ENCODE measurements around the gene PEX1.
"Not testable (repeated sequence)": the region's sequence is repeated elsewhere in the genome, so short reads cannot be mapped to it uniquely, and the experiment has no call there.

PEX1 gene

DNA sequence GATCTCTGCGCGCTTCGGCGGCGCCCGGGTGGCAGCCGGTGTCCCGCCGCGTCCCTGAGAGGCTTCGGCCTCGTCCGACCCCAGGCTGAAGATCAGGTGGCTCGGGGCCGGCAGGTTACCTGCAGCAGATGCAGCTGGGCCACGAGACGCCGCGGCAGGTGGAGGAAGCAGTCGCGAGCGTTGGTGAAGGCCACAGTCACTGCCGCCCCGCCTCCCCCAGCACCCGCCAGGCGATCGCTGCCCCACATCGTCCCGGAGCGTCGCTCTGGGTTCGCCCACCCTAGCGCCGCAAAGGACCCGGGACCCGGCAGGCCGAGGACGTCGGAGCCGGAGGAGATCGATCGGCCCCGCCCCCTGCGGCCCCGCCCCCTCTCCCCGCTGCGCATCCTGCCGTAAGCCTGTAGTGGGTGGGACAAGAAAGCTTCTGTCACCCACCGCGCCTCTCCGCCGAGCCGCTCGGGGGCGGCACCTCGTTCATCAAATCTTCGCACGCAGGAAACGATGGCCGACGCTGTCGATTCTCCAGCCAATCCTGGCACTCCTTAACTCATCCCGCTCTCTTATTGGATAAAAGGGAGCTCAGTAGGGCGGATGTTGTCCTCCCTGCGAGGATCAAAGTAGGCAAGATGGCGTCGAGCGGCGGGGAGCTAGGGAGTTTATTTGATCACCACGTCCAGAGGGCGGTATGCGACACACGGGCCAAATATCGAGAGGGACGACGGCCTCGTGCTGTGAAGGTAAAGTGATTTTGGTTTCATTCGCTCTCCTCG, at the start of gene PEX1, which contains the start of gene RBM48:
PEX1 (minus strand) TSS at position 333 of the 770 bp plus-strand sequence; CDS start at position 248, 85 bp downstream.
RBM48 (plus strand) TSS at position 608 of the 770 bp plus-strand sequence; CDS start at position 627, 19 bp downstream.
- DNase-seq: peak; percentile 97

DNA sequence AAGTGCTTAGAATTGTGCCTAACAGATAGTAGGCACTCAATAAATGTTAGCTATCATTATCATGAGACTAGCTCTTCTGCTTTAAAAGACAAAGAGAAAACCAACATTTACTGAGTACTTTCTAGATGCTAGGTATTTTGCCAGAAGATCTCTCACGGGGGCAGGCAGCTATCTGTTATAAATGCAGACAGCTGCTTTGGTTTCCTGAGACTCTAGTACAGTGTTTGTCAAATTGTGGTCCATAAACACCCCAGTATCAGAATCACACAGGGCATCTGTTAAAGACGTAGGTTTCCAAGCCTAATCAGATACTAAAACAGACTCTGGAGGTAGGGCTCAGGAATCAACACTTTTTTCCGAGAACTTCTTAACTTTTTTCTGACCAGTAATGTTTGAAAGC, 48.0 kb upstream of the PEX1 start:
- DNase-seq: no peak

DNA sequence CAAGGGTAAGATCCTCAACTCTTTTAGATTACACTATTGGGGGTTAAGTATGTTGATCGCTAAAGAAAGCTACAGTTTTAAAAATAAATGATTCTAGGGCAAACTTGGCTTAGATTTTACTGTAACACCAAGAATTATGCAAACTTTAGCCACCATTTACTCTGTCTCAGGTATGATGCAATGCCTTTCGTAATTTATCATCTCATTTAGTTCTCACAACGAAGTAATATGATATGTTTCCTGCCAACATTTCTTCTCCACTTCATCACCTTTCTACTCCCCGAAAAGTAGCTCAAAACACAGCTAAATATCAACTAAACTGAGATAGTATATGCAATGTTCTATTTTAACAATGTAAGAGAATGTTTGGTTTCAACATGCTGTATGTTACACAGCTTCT, 40.8 kb upstream of the PEX1 start:
- DNase-seq: no peak

DNA sequence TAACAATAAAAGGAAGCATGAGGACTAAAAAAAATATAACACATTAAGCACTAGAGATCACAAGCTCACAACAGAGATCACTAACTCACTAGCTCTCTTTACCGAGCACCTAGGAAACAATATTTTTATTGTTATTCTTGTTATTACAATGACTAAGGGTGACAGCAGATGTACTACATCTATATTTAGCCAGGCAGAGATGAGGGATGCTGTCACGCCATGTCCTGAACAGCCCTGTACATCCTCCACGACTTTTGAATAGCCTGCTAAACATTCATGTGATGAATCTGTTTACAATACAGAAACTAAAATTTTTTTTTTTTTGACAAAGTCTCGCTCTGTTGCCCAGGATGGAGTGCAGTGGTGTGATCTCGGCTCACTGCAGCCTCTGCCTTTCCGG, 39.1 kb upstream of the PEX1 start:
- no peak for DNase-seq

DNA sequence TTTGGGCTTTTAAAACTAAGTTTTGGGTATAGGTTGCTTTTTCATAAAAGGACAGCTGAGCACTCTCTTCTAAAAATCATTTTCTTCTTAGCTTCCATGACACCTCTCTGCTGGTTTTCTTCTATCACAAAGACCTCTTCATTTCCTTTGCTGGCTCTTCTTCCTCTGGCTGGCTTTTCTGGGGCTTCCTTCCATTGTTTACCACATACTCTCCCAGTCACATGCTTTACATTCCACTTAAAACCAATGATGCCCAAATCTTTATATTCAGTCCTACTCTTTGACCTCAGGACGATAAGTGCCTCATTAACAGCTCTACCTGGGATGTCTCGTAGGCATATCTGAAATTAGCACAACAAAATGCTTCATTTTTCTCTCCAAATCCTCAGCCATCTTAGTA, 35.0 kb upstream of the PEX1 start:
- no peak for DNase-seq

DNA sequence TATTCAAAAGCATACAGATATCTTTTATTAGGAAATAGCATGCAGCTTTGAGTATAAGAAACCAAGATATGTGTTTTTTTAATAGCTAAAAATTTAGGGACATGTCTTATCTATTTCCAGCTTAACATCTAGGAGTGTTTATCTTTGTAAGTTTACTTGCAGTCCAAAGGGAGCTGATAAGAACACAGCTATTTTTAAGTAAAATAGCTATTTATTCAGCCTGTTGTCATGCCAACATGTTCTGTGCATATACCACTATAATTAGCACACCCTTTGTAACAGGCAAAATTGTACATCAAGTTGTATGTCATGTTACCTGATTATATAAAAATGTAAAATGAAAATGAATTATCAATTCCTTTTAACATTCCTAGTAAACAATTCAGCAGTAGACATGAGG, 32.3 kb upstream of the PEX1 start:
- DNase-seq: no peak

DNA sequence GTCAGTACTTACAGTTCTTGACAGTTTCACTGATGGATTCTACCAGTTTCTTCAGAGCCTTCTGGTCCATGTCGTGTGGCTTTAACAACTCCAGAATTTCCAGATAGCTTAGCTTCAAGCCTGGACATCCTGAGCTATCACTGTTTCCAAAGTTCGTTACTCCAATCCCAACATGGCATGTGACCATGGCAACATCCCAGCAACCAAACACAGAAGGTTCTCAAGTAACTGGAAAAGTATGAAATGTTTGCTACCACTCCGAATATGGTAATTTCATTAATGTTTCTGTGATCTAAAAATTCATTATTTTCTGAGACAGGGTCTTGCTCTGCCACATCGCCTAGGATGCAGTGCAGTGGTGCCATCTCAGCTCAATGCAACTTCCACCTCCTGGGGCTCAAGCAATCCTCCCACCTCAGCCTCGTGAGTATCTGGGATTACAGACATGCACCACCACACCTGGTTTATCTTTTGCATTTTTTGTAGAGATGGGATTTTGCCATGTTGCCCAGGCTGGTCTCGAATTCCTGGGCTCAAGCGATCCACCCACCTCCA, 29.6 kb upstream of the PEX1 start:
- no peak for DNase-seq

DNA sequence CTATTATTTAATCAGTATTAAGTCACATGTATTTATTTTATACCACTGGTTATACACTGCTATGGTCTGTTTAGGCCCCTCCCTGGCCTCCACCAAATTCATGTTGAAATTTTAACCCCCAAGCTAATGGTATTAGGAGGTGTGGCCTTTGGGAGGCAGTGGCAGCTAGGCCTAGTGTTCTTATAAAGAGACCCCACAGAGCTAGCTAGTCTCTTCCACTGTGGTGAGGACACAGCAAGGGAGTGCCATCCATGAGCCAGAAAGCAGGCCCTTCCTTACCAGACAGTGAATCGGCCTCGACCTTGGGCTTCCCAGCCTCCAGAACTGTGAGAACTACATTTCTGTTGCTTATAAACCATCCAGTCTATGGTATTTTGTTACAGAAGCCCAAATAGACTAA, 28.9 kb upstream of the PEX1 start:
- no peak for DNase-seq

DNA sequence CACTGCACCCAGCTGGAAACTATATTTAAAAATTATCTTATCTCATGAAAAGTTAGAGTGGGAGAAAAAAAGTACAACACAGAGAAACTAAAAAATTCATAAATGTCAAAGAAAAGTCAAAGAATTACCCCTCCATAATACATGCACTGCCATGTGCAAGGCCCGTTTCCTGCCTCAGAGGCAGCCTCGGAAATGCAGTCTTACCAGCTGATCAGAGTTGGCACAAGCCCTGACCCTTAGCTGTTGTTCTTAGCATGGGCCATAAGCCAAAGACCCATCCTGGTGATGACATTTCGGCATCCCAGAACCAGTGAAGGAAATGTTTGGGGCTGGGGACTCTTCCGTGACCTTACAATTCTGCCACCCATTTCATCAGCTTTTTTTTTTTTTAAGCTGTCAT, 21.9 kb upstream of the PEX1 start:
- no peak for DNase-seq

DNA sequence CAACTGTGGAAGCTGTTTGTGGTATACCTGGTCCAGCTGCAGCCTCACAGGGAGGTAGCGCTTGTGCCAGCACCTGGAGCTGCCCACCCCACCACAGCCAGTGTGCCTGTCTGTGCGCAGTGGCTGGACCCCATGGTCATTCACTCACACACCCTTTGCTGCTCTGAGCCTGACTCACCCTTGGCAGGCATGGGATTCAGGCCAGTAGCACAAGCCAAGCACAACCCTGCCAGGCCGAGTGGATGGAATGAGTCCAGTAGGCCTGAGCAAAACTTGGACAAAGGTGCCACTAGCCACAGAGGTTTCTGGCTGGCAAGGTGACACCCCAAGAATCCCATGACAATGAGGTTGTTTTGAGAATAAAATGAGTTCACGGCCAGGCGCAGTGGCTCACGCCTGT, 19.3 kb upstream of the PEX1 start:
- no peak for DNase-seq

DNA sequence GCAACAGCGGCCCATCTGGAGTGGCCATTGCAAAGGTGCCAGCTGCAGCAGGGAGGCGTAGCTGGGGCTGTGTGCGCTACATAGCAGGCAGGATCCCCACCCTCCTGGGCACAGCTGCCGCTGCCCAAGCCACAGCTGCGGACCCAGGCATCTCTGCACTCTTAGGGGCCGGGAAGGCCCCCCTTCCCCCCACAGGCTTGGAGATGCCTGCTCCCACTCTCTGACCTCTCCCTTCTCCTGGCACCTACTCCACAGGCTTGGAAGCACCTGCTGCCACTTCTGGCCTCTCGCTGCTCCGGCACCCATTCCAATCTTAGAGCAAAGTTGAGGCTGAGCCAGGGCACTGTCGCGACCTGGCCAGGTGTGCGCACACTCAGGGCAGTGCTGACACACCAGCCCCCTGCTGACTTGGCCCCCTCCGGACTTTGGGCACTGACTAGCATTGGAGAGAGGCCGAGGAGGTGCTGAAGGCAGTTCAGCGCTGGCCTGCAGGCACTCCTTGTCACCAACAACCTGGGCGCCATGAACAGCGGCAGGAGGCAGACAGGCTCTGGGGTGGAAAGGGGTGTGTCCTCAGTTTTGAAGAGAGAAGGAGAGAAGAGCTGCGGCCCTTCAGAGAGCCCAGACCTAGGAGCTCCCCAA, 18.7 kb upstream of the PEX1 start:
- no peak for DNase-seq

DNA sequence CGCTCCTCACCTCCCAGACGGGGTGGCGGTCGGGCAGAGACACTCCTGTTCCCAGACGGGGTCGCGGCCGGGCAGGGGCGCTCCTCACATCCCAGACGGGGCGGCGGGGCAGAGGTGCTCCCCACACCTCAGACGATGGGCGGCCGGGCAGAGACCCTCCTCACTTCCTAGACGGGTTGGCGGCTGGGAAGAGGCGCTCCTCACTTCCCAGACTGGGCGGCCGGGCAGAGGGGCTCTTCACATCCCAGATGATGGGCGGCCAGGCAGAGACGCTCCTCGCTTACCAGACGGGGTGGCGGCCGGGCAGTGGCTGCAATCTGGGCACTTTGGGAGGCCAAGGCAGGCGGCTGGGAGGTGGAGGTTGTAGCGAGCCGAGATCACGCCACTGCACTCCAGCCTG, 16.8 kb upstream of the PEX1 start:
- not testable (repeated sequence) for DNase-seq

DNA sequence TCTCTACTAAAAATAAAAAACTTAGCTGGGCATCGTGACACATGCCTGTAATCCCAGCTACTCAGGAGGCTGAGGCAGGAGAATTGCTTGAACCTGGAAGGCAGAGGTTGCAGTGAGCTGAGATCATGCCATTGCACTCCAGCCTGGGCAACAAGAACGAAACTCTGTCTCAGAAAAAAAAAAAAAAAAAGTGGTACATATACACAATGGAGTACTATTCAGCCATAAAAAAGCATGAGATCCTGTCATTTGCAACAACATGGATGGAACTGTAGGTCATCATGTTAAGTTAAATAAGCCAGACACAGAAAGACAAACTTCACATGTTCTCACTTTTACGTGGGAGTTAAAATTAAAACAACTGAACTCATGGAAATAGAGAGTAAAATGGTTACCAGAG, 15.2 kb upstream of the PEX1 start:
- not testable (repeated sequence) for DNase-seq

DNA sequence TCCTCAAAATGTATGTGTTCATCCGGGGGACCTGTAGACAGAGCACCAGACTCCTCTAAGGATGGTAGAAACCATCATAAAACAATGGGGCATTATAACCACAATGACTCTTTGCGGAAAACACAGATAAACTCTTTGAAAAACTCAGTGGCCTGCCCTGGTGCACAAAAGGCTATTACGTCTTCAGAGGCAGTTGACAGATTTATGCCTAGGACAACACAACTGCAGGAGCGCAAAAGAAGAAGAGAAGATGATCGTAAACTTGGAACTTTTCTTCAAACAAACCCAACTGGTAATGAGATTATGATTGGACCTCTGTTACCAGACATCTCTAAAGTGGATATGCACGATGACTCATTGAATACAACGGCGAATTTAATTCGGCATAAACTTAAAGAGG, 6.3 kb upstream of the PEX1 start:
- DNase-seq: no peak

DNA sequence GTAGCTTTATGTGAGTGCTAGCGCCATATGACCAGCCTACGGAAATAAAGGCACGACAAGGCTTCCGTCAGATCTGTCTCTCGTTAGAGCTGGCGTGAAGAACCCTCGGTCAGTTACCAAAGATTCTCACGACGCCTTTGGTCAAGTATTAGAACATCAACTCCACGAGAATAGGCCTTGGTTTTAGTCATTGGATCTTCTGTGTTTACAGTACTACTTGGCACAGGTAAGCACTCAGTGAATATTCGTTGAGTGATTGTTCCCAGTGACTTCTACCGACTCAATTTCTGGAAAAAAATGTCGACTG, 591 bp upstream of the PEX1 start:
- DNase-seq: no peak

DNA sequence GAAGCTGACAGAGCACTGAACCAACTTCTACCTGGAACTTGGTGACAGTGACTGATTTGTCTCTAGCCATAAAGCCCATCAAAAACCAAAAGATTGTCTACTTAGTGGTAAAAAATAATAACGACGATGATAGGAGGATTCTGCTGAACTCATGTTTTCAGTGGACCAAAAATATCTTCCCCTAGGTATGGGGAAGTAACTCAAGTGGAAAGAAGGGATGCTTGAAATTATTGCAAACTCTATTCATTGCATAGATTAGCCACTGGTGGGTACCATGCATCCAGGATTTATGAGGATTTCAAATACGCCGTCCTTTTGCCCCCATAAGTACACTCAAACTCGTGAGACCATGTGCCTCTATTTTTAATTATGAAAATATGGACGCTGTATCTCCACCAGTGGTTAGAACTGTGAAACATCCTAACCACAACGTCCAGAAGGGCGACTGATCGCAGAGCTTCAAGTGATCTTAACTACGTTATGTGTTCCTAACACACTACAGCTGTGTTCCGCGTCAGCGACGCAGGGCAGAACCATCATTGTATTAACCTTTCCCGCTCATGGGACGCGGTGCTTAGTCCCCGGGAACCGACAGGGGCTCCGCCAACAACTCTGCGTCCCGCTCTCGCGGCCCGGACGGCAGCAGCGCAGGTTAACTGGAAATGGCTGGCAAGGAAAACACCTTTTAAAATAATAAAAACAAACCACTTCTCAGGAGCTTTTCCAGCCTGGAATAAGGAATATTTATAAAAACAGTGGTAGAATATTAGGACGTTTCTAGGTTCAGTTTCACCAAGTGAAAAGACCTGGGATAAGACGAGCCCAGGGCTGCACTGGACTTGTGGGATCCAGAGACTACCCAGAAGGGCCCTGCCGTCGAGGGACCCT, 776 bp downstream of the PEX1 start:
- DNase-seq: peak; percentile 44

DNA sequence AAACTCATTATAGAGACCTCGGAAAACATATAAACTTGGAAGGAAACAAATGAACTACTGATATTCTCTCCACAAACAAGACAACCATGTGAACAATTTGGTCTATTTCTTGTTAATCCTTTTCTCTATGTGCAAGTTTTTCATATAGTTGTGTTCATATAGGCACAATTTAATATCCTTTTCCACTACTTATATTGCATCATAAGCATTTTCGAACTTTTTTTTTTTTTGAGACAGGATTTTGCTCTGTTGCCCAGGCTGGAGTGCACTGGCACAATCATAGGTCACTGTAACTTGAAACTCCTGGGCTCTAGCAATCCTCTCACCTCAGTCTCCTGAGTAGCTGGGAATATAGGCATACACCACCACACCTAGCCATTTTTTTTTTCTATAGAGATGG, 5.2 kb downstream of the PEX1 start:
- DNase-seq: no peak

DNA sequence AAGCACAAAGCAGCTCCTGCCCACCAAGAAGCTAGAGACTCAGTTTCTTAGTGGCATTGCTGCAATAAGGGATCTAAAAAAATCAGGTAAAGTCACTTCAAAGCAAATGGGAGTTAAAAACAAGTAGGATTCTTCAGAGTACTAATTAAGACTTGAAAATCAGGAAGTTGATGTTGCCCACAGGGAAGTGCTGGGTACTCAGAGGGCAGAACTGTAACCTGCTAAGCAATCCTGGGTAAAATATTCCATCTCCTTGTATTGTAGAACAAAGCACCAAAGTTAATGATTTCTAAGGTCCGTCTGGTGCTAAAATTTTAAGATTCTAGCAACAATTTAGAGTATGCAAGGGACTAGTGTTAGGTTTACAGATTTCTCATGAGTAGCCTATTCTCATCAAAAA, 8.3 kb downstream of the PEX1 start:
- no peak for DNase-seq

DNA sequence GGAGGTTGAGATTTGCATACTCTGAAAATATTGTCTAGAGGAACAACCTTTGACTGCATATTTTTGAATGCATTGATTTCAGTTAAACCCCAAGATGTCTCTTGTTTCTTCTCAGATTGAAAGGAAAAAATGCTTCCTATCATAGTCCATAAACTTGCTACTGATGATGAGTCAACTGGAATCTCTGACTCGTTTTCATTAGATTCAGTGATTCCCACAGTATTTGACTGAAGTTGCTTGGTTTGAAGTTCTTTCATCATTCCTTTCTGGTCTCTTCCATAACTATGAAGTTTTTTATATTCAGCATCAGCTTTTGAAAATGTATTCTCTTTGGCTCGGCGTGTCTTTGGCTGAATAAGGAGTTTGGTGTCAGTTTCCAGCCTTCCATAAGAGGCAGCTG, 10.7 kb downstream of the PEX1 start:
- DNase-seq: no peak

DNA sequence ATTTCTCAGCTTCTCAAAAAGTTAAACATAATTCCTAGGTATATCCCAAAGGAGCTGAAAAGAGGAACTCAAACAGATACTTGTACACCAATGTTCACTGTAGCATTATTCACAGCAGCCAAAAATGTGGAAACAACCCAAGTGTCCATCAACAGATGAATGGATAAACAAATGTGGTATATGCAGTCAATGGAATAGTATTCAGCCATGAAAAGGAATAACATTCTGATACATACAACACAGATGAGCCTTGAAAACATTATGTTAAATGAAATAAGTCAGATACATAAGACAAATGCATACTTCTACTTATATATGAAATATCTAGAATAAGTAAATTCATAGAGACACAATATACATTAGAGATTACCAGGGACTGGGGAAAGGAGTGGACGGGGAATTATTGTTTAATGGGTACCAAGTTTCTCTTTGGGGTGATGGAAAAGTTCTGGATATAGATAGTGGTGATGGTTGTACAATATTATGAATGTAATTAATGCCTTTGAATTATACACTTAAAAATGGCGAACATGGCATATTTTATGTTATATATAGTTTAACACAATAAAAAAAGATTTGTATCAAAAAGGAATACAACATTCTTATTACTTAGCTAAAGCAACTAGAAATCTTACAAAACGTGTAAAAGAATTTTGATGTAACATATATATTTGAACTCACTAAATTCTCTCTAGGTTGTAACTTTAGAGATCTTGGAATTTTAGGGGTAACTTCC, 15.0 kb downstream of the PEX1 start:
- no peak for DNase-seq

DNA sequence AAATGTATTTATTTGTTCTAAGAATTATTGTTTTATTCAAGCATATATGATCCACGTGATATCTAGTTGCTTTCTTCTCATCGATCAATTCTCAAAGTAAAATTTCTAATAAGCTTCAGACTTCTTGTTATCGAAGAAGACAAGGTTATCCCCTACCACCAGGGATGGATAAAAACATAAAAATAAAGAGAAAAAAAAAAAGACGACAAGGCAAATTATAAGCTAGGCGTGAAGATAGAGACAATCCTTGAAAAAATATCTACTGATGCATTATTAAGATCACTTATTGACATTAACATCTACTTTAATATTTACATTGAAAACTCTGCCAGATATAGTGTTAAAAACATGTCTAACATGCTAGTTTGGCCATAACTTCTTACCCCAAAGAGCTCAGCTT, 19.4 kb downstream of the PEX1 start:
- DNase-seq: no peak

DNA sequence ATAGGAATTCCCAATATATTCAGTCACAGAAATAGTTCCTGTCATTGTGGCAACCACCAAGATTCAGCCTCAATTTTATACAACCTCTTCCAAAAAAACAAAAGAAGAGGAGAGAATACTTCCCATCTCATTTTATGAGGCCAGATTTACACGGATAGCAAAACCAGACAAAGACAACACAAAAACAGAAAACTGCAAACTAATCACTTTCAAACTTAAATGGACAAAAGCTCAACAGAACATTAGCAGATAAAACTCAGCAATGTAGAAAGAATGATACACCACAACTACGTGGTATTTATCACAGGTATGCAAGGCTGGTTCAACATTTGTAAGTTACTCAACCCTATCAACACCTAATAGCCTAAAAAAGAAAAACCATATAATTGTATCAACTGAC, 22.0 kb downstream of the PEX1 start:
- no peak for DNase-seq

DNA sequence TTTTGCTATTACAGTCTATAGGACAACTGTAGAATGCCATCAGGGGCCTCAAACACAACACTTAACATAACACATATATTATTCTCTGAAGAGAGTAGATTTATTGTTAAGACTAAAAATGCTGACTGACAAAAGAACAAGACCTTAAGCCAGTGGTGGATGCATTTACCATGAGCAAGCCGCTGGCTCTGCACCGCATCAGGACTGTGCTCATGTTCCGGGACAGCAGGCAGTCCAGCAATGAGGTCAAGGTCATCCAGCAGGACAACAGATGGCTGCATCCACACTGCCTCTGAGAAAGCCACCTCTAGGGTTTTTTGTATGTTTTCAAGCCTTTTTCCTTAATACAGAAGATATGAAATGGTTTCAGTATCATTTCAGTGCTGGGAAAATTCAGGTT, 23.8 kb downstream of the PEX1 start:
- no peak for DNase-seq
